Measurements from ENCODE around the gene TUBB3. TPM values are rescaled to one million over a fixed set of nuclear protein-coding genes. Genes with fewer than 3 reads are reported as not detected.
"Not testable (repeated sequence)": the region's sequence is repeated elsewhere in the genome, so short reads cannot be mapped to it uniquely, and the experiment has no call there.

Gene TUBB3
- total and polyA plus RNA-seq, 7 experiments from 2014 or later: 0.22 to 2.8 (median 0.48) TPM; not detected in 4

- H3K4me3 ChIP-seq (ENCODE audit: low read length): no peak overlapping the region
- Mint-ChIP-seq H3K4me3 (peak overlapping the region in 7 of 10 donors; percentile 20 to 64 (median 55)), H3K27me3 (peaks cover 6 to 34% (median 25%) of the 10 kb centered on the region in 5 donors), H3K36me3 (no peaks in the 10 kb centered on the region), H3K27ac (peak overlapping the region in 1 of 9 donors; percentile 25), H3K9me3 (peaks cover 0 to 2% (median 0%) of the 10 kb centered on the region in 11 donors), H3K4me1 (peaks cover 0 to 29% (median 15%) of the 10 kb centered on the region in 7 donors)
- DNase-seq (no peak), ATAC-seq (no peak)
- intact Hi-C loops (cut with micrococcal nuclease): loop anchor here (1.0 to 10.0 kb wide), 4 partner anchors 23 to 97 kb away; partner anchors contain the start of genes DBNDD1 (in 1 of the 2), DEF8 (in 1 of the 2) and SPIRE2 (in 1 of the 2)
- peaks cover 4 to 15% of the 10 kb centered on the region in 2 donors for H3K27me3 ChIP-seq (ENCODE audit: control insufficient read depth in 2 of 2, insufficient read depth in 2 of 2, low read length in 2 of 2)
- no peak overlapping the region for H3K27ac ChIP-seq (ENCODE audit: low read depth, low read length)
- POLR2A ChIA-PET: no interaction called here
- CTCF ChIA-PET: no interaction called here
- no peaks in the 10 kb centered on the region for H3K9me3 ChIP-seq (ENCODE audit: control insufficient read depth in 2 of 3, low read length in 3 of 3)
- no peaks in the 10 kb centered on the region for H3K36me3 ChIP-seq (ENCODE audit: control insufficient read depth in 2 of 3, insufficient read depth in 3 of 3, low read length in 3 of 3)
- H3K4me1 ChIP-seq (ENCODE audit: control insufficient read depth in 2 of 2, insufficient read depth in 2 of 2, low read length in 2 of 2): no peaks in the 10 kb centered on the region
Measured at GRCh38 chr16:89925596-89926079, 2.5 kb downstream of the TUBB3 start.

- no peak overlapping the region for H3K4me3 ChIP-seq (ENCODE audit: low read length)
- CTCF ChIA-PET: no interaction called here
- no peak overlapping the region for H3K27ac Mint-ChIP-seq
Measured at GRCh38 chr16:89931305-89931896, 8.3 kb downstream of the TUBB3 start.

GRCh38 chr16:89931964-89932363 lies 8.8 kb downstream of the TUBB3 start:
- Mint-ChIP-seq H3K9me3 (peaks cover 0 to 2% (median 0%) of the 10 kb centered on the region in 11 donors), H3K4me1 (no peaks in the 10 kb centered on the region), H3K27ac (no peak overlapping the region), H3K4me3 (no peak overlapping the region), H3K36me3 (no peaks in the 10 kb centered on the region), H3K27me3 (peaks cover 0 to 18% (median 12%) of the 10 kb centered on the region in 5 donors)
- H3K4me1 ChIP-seq (ENCODE audit: control insufficient read depth in 2 of 2, insufficient read depth in 2 of 2, low read length in 2 of 2): no peaks in the 10 kb centered on the region
- POLR2A ChIA-PET: no interaction called here
- no peaks in the 10 kb centered on the region for H3K36me3 ChIP-seq (ENCODE audit: control insufficient read depth in 2 of 3, insufficient read depth in 3 of 3, low read length in 3 of 3)
- H3K27ac ChIP-seq (ENCODE audit: low read depth, low read length): no peak overlapping the region
- H3K9me3 ChIP-seq (ENCODE audit: control insufficient read depth in 2 of 3, low read length in 3 of 3): no peaks in the 10 kb centered on the region
- CTCF ChIA-PET: no interaction called here
- no peak for DNase-seq
- no peak overlapping the region for H3K4me3 ChIP-seq (ENCODE audit: low read length)
- H3K27me3 ChIP-seq (ENCODE audit: control insufficient read depth in 2 of 2, insufficient read depth in 2 of 2, low read length in 2 of 2): peaks cover 0 to 4% of the 10 kb centered on the region in 2 donors
- ATAC-seq: no peak
- intact Hi-C loops (cut with micrococcal nuclease): no loop called here

More at GRCh38 chr16:89931305-89931896, 8.3 kb downstream of the TUBB3 start:
- intact Hi-C loops (cut with micrococcal nuclease): no loop called here
- POLR2A ChIA-PET: no interaction called here
- Mint-ChIP-seq H3K4me1 (peaks cover 0 to 3% (median 0%) of the 10 kb centered on the region in 7 donors), H3K27me3 (peaks cover 0 to 23% (median 14%) of the 10 kb centered on the region in 5 donors), H3K4me3 (no peak overlapping the region), H3K9me3 (peaks cover 0 to 2% (median 0%) of the 10 kb centered on the region in 11 donors), H3K36me3 (no peaks in the 10 kb centered on the region)
- Histone ChIP-seq H3K27me3 (ENCODE audit: control insufficient read depth in 2 of 2, insufficient read depth in 2 of 2, low read length in 2 of 2) (peaks cover 3 to 4% of the 10 kb centered on the region in 2 donors), H3K27ac (ENCODE audit: low read depth, low read length) (no peak overlapping the region), H3K36me3 (ENCODE audit: control insufficient read depth in 2 of 3, insufficient read depth in 3 of 3, low read length in 3 of 3) (no peaks in the 10 kb centered on the region), H3K4me1 (ENCODE audit: control insufficient read depth in 2 of 2, insufficient read depth in 2 of 2, low read length in 2 of 2) (no peaks in the 10 kb centered on the region), H3K9me3 (ENCODE audit: control insufficient read depth in 2 of 3, low read length in 3 of 3) (no peaks in the 10 kb centered on the region)
- DNase-seq (no peak), ATAC-seq (no peak)

DNA sequence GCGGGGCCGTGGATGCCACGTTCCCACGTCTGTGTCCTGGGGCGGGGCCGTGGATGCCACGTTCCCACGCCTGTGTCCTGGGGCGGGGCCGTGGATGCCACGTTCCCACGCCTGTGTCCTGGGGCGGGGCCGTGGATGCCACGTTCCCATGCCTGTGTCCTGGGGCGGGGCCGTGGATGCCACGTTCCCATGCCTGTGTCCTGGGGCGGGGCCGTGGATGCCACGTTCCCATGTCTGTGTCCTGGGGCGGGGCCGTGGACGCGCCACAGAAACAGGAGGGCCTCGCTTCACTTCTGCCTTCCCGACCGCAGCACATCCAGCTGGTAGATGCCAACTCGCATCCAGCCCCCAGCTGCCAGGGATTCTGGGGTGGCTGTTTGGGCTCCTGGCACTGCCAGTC lies 10.9 kb downstream of the TUBB3 start:
- H3K27ac Mint-ChIP-seq; H3K9me3 Mint-ChIP-seq; H3K36me3 ChIP-seq (ENCODE audit: control insufficient read depth in 2 of 3, insufficient read depth in 3 of 3, low read length in 3 of 3); DNase-seq; POLR2A ChIA-PET; H3K36me3 Mint-ChIP-seq; H3K4me3 ChIP-seq (ENCODE audit: low read length); H3K4me1 ChIP-seq (ENCODE audit: control insufficient read depth in 2 of 2, insufficient read depth in 2 of 2, low read length in 2 of 2); H3K27me3 ChIP-seq (ENCODE audit: control insufficient read depth in 2 of 2, insufficient read depth in 2 of 2, low read length in 2 of 2); H3K4me3 Mint-ChIP-seq; H3K9me3 ChIP-seq (ENCODE audit: control insufficient read depth in 2 of 3, low read length in 3 of 3); H3K27ac ChIP-seq (ENCODE audit: low read depth, low read length); CTCF ChIA-PET; H3K4me1 Mint-ChIP-seq; ATAC-seq; intact Hi-C loops (cut with micrococcal nuclease): not testable (repeated sequence)
- peaks cover 0 to 14% (median 7%) of the 10 kb centered on the region in 5 donors for H3K27me3 Mint-ChIP-seq

- ATAC-seq (no peak), DNase-seq (no peak)
- H3K27me3 Mint-ChIP-seq: peaks cover 0 to 10% (median 4%) of the 10 kb centered on the region in 5 donors
- Histone ChIP-seq H3K4me1 (ENCODE audit: control insufficient read depth in 2 of 2, insufficient read depth in 2 of 2, low read length in 2 of 2) (no peaks in the 10 kb centered on the region), H3K27me3 (ENCODE audit: control insufficient read depth in 2 of 2, insufficient read depth in 2 of 2, low read length in 2 of 2) (no peaks in the 10 kb centered on the region), H3K9me3 (ENCODE audit: control insufficient read depth in 2 of 3, low read length in 3 of 3) (no peaks in the 10 kb centered on the region), H3K27ac (ENCODE audit: low read depth, low read length) (no peak overlapping the region), H3K4me3 (ENCODE audit: low read length) (no peak overlapping the region), H3K36me3 (ENCODE audit: control insufficient read depth in 2 of 3, insufficient read depth in 3 of 3, low read length in 3 of 3) (no peaks in the 10 kb centered on the region)
- ChIA-PET POLR2A (no interaction called here), CTCF (no interaction called here)
- H3K4me3 Mint-ChIP-seq: no peak overlapping the region
- H3K36me3 Mint-ChIP-seq: no peaks in the 10 kb centered on the region
- H3K9me3 Mint-ChIP-seq: peaks cover 0 to 1% (median 0%) of the 10 kb centered on the region in 11 donors
- no peaks in the 10 kb centered on the region for H3K4me1 Mint-ChIP-seq
- intact Hi-C loops (cut with micrococcal nuclease): no loop called here
- no peak overlapping the region for H3K27ac Mint-ChIP-seq
Measured at GRCh38 chr16:89934611-89935553, 11.7 kb downstream of the TUBB3 start.

- intact Hi-C loops (cut with micrococcal nuclease); POLR2A ChIA-PET; H3K4me1 Mint-ChIP-seq; H3K27ac ChIP-seq (ENCODE audit: low read depth, low read length); H3K4me1 ChIP-seq (ENCODE audit: control insufficient read depth in 2 of 2, insufficient read depth in 2 of 2, low read length in 2 of 2); ATAC-seq; DNase-seq; H3K27ac Mint-ChIP-seq; H3K4me3 ChIP-seq (ENCODE audit: low read length); H3K27me3 ChIP-seq (ENCODE audit: control insufficient read depth in 2 of 2, insufficient read depth in 2 of 2, low read length in 2 of 2); H3K4me3 Mint-ChIP-seq; H3K9me3 Mint-ChIP-seq; H3K36me3 ChIP-seq (ENCODE audit: control insufficient read depth in 2 of 3, insufficient read depth in 3 of 3, low read length in 3 of 3); H3K9me3 ChIP-seq (ENCODE audit: control insufficient read depth in 2 of 3, low read length in 3 of 3); CTCF ChIA-PET; H3K27me3 Mint-ChIP-seq; H3K36me3 Mint-ChIP-seq: not testable (repeated sequence)
Measured at GRCh38 chr16:89935620-89936019, 12.5 kb downstream of the TUBB3 start.
